Measurements from ENCODE around the gene TMCC1. TPM values are rescaled to one million over a fixed set of nuclear protein-coding genes. Genes with fewer than 3 reads are reported as not detected.

Gene TMCC1
- total RNA-seq, 2 experiments from 2014 or later, result 33.3 to 33.8 TPM

GRCh38 chr3:129627350-129628168 is 266.0 kb downstream of the TMCC1 start:
- DNase-seq (peak; percentile 55 to 83 (median 62)), ATAC-seq (ENCODE audit: poor library complexity) (peak; percentile 86)
- no peaks in the 10 kb centered on the region for H3K36me3 Mint-ChIP-seq (ENCODE audit: low read depth)
- intact Hi-C loops (cut with DNase I, micrococcal nuclease), result loop anchor here (1.0 to 5.0 kb wide), 9 partner anchors 135 to 477 kb away; no protein-coding TSS in a partner anchor
- Histone ChIP-seq H3K27ac (ENCODE audit: low read depth in 1 of 2, low read length in 2 of 2) (peak overlapping the region in 1 of 2 donors; percentile 27), H3K4me1 (ENCODE audit: insufficient read depth, low read length) (peaks cover 28% of the 10 kb centered on the region), H3K9me3 (ENCODE audit: control insufficient read depth in 1 of 2, insufficient read depth in 1 of 2, low read length in 2 of 2) (no peaks in the 10 kb centered on the region), H3K27me3 (ENCODE audit: control insufficient read depth in 1 of 2, insufficient read depth in 2 of 2, low read length in 2 of 2) (no peaks in the 10 kb centered on the region), H3K36me3 (ENCODE audit: insufficient read depth, low read length) (no peaks in the 10 kb centered on the region), H3K4me3 (ENCODE audit: low read length) (peak overlapping the region; percentile 66)
- H3K9me3 Mint-ChIP-seq, result no peaks in the 10 kb centered on the region
- H3K27ac Mint-ChIP-seq, result peak overlapping the region; percentile 66
- peak; percentile 70 for TF ChIP-seq CTCF (IDR thresholded peaks at IDR 0.05)
- H3K4me3 Mint-ChIP-seq, result peak overlapping the region; percentile 92
- POLR2A ChIA-PET, result interaction anchor here (1.0 to 1.3 kb wide), 4 partner anchors 51 to 202 kb away, joined by 3 to 4 read pairs (median 3); partner anchors contain the start of gene IFT122
- H3K27me3 Mint-ChIP-seq, result no peaks in the 10 kb centered on the region
- peaks cover 17% of the 10 kb centered on the region for H3K4me1 Mint-ChIP-seq (ENCODE audit: low read depth)
- CTCF ChIA-PET, result interaction anchor here (0.6 to 1.4 kb wide), 12 partner anchors 9 to 382 kb away, joined by 3 to 6 read pairs (median 3); partner anchors contain the start of gene PLXND1

GRCh38 chr3:129626744-129627349 is 266.7 kb downstream of the TMCC1 start:
- no peaks in the 10 kb centered on the region for H3K27me3 ChIP-seq (ENCODE audit: control insufficient read depth in 1 of 2, insufficient read depth in 2 of 2, low read length in 2 of 2)
- H3K4me1 ChIP-seq (ENCODE audit: insufficient read depth, low read length), result peaks cover 28% of the 10 kb centered on the region
- H3K27ac ChIP-seq (ENCODE audit: low read depth in 1 of 2, low read length in 2 of 2), result no peak overlapping the region
- no peaks in the 10 kb centered on the region for H3K9me3 Mint-ChIP-seq
- POLR2A ChIA-PET, result interaction anchor here (1.0 to 1.3 kb wide), 3 partner anchors 50 to 203 kb away, joined by 3 to 5 read pairs (median 4); no protein-coding TSS in a partner anchor
- peak in 10 of 14 experiments; percentile 32 to 75 (median 60) for DNase-seq
- no peaks in the 10 kb centered on the region for H3K9me3 ChIP-seq (ENCODE audit: control insufficient read depth in 1 of 2, insufficient read depth in 1 of 2, low read length in 2 of 2)
- peak overlapping the region; percentile 66 for H3K27ac Mint-ChIP-seq
- H3K4me1 Mint-ChIP-seq (ENCODE audit: low read depth), result peaks cover 17% of the 10 kb centered on the region
- H3K4me3 ChIP-seq (ENCODE audit: low read length), result peak overlapping the region; percentile 66
- intact Hi-C loops (cut with DNase I, micrococcal nuclease), result loop anchor here in 1 of 2 experiments (5.0 kb wide), 2 partner anchors 135 to 470 kb away; no protein-coding TSS in a partner anchor
- H3K4me3 Mint-ChIP-seq, result peak overlapping the region; percentile 92
- CTCF ChIA-PET, result interaction anchor here (1.2 kb wide), 1 partner anchor 137 kb away, joined by 3 read pairs; no protein-coding TSS in a partner anchor
- H3K27me3 Mint-ChIP-seq, result no peaks in the 10 kb centered on the region
- no peaks in the 10 kb centered on the region for H3K36me3 Mint-ChIP-seq (ENCODE audit: low read depth)
- no peaks in the 10 kb centered on the region for H3K36me3 ChIP-seq (ENCODE audit: insufficient read depth, low read length)
- peak; percentile 57 for ATAC-seq (ENCODE audit: poor library complexity)
- no peak for TF ChIP-seq CTCF (IDR thresholded peaks at IDR 0.05)

GRCh38 chr3:129625072-129625874 is 268.2 kb downstream of the TMCC1 start:
- Histone ChIP-seq H3K4me1 (ENCODE audit: insufficient read depth, low read length) (peaks cover 28% of the 10 kb centered on the region), H3K27ac (ENCODE audit: low read depth in 1 of 2, low read length in 2 of 2) (no peak overlapping the region), H3K27me3 (ENCODE audit: control insufficient read depth in 1 of 2, insufficient read depth in 2 of 2, low read length in 2 of 2) (no peaks in the 10 kb centered on the region), H3K9me3 (ENCODE audit: control insufficient read depth in 1 of 2, insufficient read depth in 1 of 2, low read length in 2 of 2) (no peaks in the 10 kb centered on the region), H3K4me3 (ENCODE audit: low read length) (no peak overlapping the region), H3K36me3 (ENCODE audit: insufficient read depth, low read length) (no peaks in the 10 kb centered on the region)
- no peak for ATAC-seq (ENCODE audit: poor library complexity)
- no peaks in the 10 kb centered on the region for H3K36me3 Mint-ChIP-seq (ENCODE audit: low read depth)
- ChIA-PET CTCF (interaction anchor here (1.2 kb wide), 1 partner anchor 135 kb away, joined by 3 read pairs; no protein-coding TSS in a partner anchor), POLR2A (no interaction called here)
- intact Hi-C loops (cut with DNase I, micrococcal nuclease), result loop anchor here in 1 of 2 experiments (5.0 kb wide), 2 partner anchors 133 to 472 kb away; no protein-coding TSS in a partner anchor
- no peaks in the 10 kb centered on the region for H3K9me3 Mint-ChIP-seq
- peak overlapping the region; percentile 68 for H3K4me3 Mint-ChIP-seq
- H3K27me3 Mint-ChIP-seq, result no peaks in the 10 kb centered on the region
- H3K27ac Mint-ChIP-seq, result no peak overlapping the region
- peak in 1 of 14 experiments; percentile 16 for DNase-seq
- H3K4me1 Mint-ChIP-seq (ENCODE audit: low read depth), result peaks cover 17% of the 10 kb centered on the region
- TF ChIP-seq CTCF (IDR thresholded peaks at IDR 0.05), result no peak
